ENCODE measurements around the gene CHEK2. TPM values are rescaled to one million over a fixed set of nuclear protein-coding genes. Genes with fewer than 3 reads are reported as not detected.

The CHEK2 gene
- total RNA-seq: 18.3 and 22.7 TPM in 2 replicates

GRCh38 chr22:28741785-28742561 is at the start of gene CHEK2, which contains the start of gene HSCB:
TSS of gene CHEK2 (minus strand) at chr22:28741820. CDS start at chr22:28734721, 7,099 bp downstream.
TSS of gene HSCB (plus strand) at chr22:28742039. CDS start at chr22:28742096, 57 bp downstream.

GRCh38 chr22:28772633-28773460 is 31.2 kb upstream of the CHEK2 start, which contains the start of gene CCDC117:
TSS of gene CCDC117 (plus strand) at chr22:28772695. CDS start at chr22:28772850, 155 bp downstream.

GRCh38 chr22:28679611-28680287 is 61.9 kb downstream of the CHEK2 start, which contains the start of gene TTC28:
TSS of gene TTC28 (minus strand) at chr22:28679840. CDS start at chr22:28679723, 117 bp downstream.

Other genes with a start within 250 kb of the CHEK2 start
- gene TTC28, start 62.0 kb downstream of the CHEK2 start, total RNA-seq: 13.0 and 22.7 TPM in 2 replicates
- 23.3 and 30.5 TPM in 2 replicates for gene HSCB, start 219 bp upstream of the CHEK2 start, total RNA-seq
- 13.0 and 14.4 TPM in 2 replicates for gene CCDC117, start 30.9 kb upstream of the CHEK2 start, total RNA-seq
- gene XBP1, start 58.7 kb upstream of the CHEK2 start, total RNA-seq: 207 and 244 TPM in 2 replicates
- gene ZNRF3, start 141.8 kb upstream of the CHEK2 start, total RNA-seq: 2.3 and 5.2 TPM in 2 replicates

Data from cardiac atrium fibroblast (primary cell).